GM18502 (cell line): Measurements from ENCODE around the gene UBXN1.
"Not testable (repeated sequence)": the region's sequence is repeated elsewhere in the genome, so short reads cannot be mapped to it uniquely, and the experiment has no call there.

ENCODE experiments used
- ATAC-seq: cut with Tn5 transposase; IDR thresholded peaks from one replicate; pipeline ENCODE4 v1.9.1; 2021; ENCODE audit warnings: mild to moderate bottlenecking; ENCODE audit not compliant: unreplicated experiment, poor library complexity

UBXN1 gene

GRCh38 chr11:62709247-62710000 lies 30.6 kb upstream of the UBXN1 start:
- ATAC-seq = peak; percentile 73

- no peak for ATAC-seq
Measured at GRCh38 chr11:62708793-62709192, 29.9 kb upstream of the UBXN1 start.

GRCh38 chr11:62708392-62708791 lies 29.5 kb upstream of the UBXN1 start:
- no peak for ATAC-seq

GRCh38 chr11:62707277-62707861 lies 28.5 kb upstream of the UBXN1 start, which contains the start of the genes BSCL2 and GNG3:
Gene BSCL2, minus strand, starts transcription at chr11:62707424. Its CDS starts 229 bp downstream, at chr11:62707195.
Gene GNG3, plus strand, starts transcription at chr11:62707676. Its CDS starts 620 bp downstream, at chr11:62708296.
- no peak for ATAC-seq

- no peak for ATAC-seq
Measured at GRCh38 chr11:62706850-62707247, 28.0 kb upstream of the UBXN1 start.

GRCh38 chr11:62705880-62706849 lies 27.3 kb upstream of the UBXN1 start:
- peak; percentile 64 for ATAC-seq

- ATAC-seq = no peak
Measured at GRCh38 chr11:62705413-62705812, 26.5 kb upstream of the UBXN1 start.

GRCh38 chr11:62703921-62704320 lies 25.0 kb upstream of the UBXN1 start:
- not testable (repeated sequence) for ATAC-seq

- ATAC-seq = no peak
Measured at GRCh38 chr11:62702246-62702645, 23.4 kb upstream of the UBXN1 start.

- ATAC-seq = no peak
Measured at GRCh38 chr11:62694455-62695167, 15.7 kb upstream of the UBXN1 start.

GRCh38 chr11:62693624-62694023 lies 14.8 kb upstream of the UBXN1 start:
- not testable (repeated sequence) for ATAC-seq

- no peak for ATAC-seq
Measured at GRCh38 chr11:62689421-62690183, 10.7 kb upstream of the UBXN1 start, which contains the start of gene LRRN4CL. Gene LRRN4CL, minus strand, starts transcription at chr11:62689530. Its CDS starts 1,022 bp downstream, at chr11:62688508.

- no peak for ATAC-seq
Measured at GRCh38 chr11:62688491-62688890, 9.6 kb upstream of the UBXN1 start.

GRCh38 chr11:62687508-62688396 lies 8.9 kb upstream of the UBXN1 start:
- ATAC-seq = no peak

- ATAC-seq = no peak
Measured at GRCh38 chr11:62682518-62682917, 3.6 kb upstream of the UBXN1 start.

GRCh38 chr11:62680825-62681240 lies 2.0 kb upstream of the UBXN1 start:
- ATAC-seq = peak; percentile 70

- no peak for ATAC-seq
Measured at GRCh38 chr11:62678433-62678769, 472 bp downstream of the UBXN1 start.

GRCh38 chr11:62677714-62678113 lies 1.2 kb downstream of the UBXN1 start:
- ATAC-seq = no peak
